H9 (cell line): ENCODE results near the gene NAT14. TPM values are rescaled to one million over a fixed set of nuclear protein-coding genes. Genes with fewer than 3 reads are reported as not detected.
A peak's percentile ranks its signal among the peaks of the same experiment; 100 is the strongest.

Experiments
- DNase-seq: peaks from one replicate; pipeline ENCODE4 v3.0.0-alpha.2; 2017
- H2AFZ ChIP-seq: one replicate; pipeline ENCODE4 v1.6.1; 2013; ENCODE audit warnings: mild to moderate bottlenecking, low read length, control low read depth, moderate library complexity
- H2AK5ac ChIP-seq: 2 replicates; pipeline ENCODE4 v1.6.1; 2013; ENCODE audit warnings: low read length, control low read depth, mixed read lengths; ENCODE audit not compliant: insufficient read length
- H2BK120ac ChIP-seq: one replicate; pipeline ENCODE4 v1.6.1; 2013; ENCODE audit warnings: low read depth, mild to moderate bottlenecking, low read length, control low read depth, inconsistent platforms; ENCODE audit not compliant: poor library complexity, severe bottlenecking
- H2BK12ac ChIP-seq: 2 replicates; pipeline ENCODE4 v1.6.1; 2013; ENCODE audit warnings: low read length, control low read depth, mixed read lengths, low read depth; ENCODE audit not compliant: insufficient read length
- H2BK15ac ChIP-seq: 2 replicates; pipeline ENCODE4 v1.6.1; 2013; ENCODE audit warnings: low read depth, low read length, control low read depth
- H2BK20ac ChIP-seq: one replicate; pipeline ENCODE4 v1.6.1; 2013; ENCODE audit warnings: low read depth, mild to moderate bottlenecking, low read length, control low read depth, inconsistent platforms; ENCODE audit not compliant: poor library complexity, severe bottlenecking
- H2BK5ac ChIP-seq: 2 replicates; pipeline ENCODE4 v1.6.1; 2013; ENCODE audit warnings: low read length, control low read depth, mixed read lengths; ENCODE audit not compliant: insufficient read length
- H3K14ac ChIP-seq: 2 replicates; pipeline ENCODE4 v1.6.1; 2013; ENCODE audit warnings: low read length, control low read depth; ENCODE audit not compliant: insufficient read depth
- H3K18ac ChIP-seq: 2 replicates; pipeline ENCODE4 v1.6.1; 2013; ENCODE audit warnings: low read depth, mild to moderate bottlenecking, mixed read lengths, low read length, control low read depth; ENCODE audit not compliant: insufficient read length
- H3K23ac ChIP-seq: 2 replicates; pipeline ENCODE4 v1.6.1; 2013; ENCODE audit warnings: low read length, control low read depth, mixed read lengths, low read depth; ENCODE audit not compliant: insufficient read length
- H3K23me2 ChIP-seq: 2 replicates; pipeline ENCODE4 v1.6.1; 2013; ENCODE audit warnings: low read depth, mild to moderate bottlenecking, mixed read lengths, low read length, control low read depth; ENCODE audit not compliant: insufficient read length, poor library complexity, severe bottlenecking
- H3K27ac ChIP-seq: 2 replicates; pipeline ENCODE4 v1.5.1; 2013; ENCODE audit warnings: low read length, control low read depth, mixed read lengths, low read depth; ENCODE audit not compliant: insufficient read length
- H3K27me3 ChIP-seq: 2 replicates; pipeline ENCODE4 v1.6.1; 2013; ENCODE audit warnings: low read length, control low read depth, inconsistent platforms; ENCODE audit not compliant: insufficient read depth
- H3K4ac ChIP-seq: 2 replicates; pipeline ENCODE4 v1.6.1; 2013; ENCODE audit warnings: low read depth, mild to moderate bottlenecking, control low read depth, inconsistent platforms, low read length, moderate library complexity
- H3K4me1 ChIP-seq: 2 replicates; pipeline ENCODE4 v1.6.1; 2013; ENCODE audit warnings: low read length, control low read depth, inconsistent platforms; ENCODE audit not compliant: insufficient read depth
- H3K4me2 ChIP-seq: 2 replicates; pipeline ENCODE4 v1.6.1; 2013; ENCODE audit warnings: low read length, control low read depth, mixed read lengths; ENCODE audit not compliant: insufficient read length, insufficient read depth
- H3K56ac ChIP-seq: 2 replicates; pipeline ENCODE4 v1.6.1; 2013; ENCODE audit warnings: low read depth, mild to moderate bottlenecking, mixed read lengths, low read length, control low read depth; ENCODE audit not compliant: insufficient read length
- H3K79me1 ChIP-seq: 2 replicates; pipeline ENCODE4 v1.6.1; 2013; ENCODE audit warnings: low read depth, mild to moderate bottlenecking, moderate library complexity, low read length, control low read depth, inconsistent platforms; ENCODE audit not compliant: insufficient read depth, poor library complexity, severe bottlenecking
- H3K79me2 ChIP-seq: 2 replicates; pipeline ENCODE4 v1.6.1; 2013; ENCODE audit warnings: low read length, control low read depth, inconsistent platforms; ENCODE audit not compliant: insufficient read depth
- H3K9ac ChIP-seq: 2 replicates; pipeline ENCODE4 v1.6.1; 2013; ENCODE audit warnings: low read length, control low read depth, mixed read lengths; ENCODE audit not compliant: insufficient read length; ENCODE audit errors: extremely low read depth
- H3K9me3 ChIP-seq: one replicate; pipeline ENCODE4 v1.6.1; 2013; ENCODE audit warnings: low read depth, low read length, inconsistent platforms; ENCODE audit not compliant: control insufficient read depth
- H3T11ph ChIP-seq: one replicate; pipeline ENCODE4 v1.6.1; 2013; ENCODE audit warnings: mild to moderate bottlenecking, low read length, control low read depth, inconsistent platforms
- H4K20me1 ChIP-seq: one replicate; pipeline ENCODE4 v1.6.1; 2013; ENCODE audit not compliant: control insufficient read depth, insufficient read length, insufficient read depth
- H4K5ac ChIP-seq: 2 replicates; pipeline ENCODE4 v1.6.1; 2013; ENCODE audit warnings: low read depth, mild to moderate bottlenecking, mixed read lengths, low read length, control low read depth; ENCODE audit not compliant: insufficient read length
- H4K8ac ChIP-seq: replicated peaks from 2 replicates; pipeline ENCODE4 v1.6.1; 2013; ENCODE audit warnings: low read length, control low read depth, mixed read lengths, low read depth; ENCODE audit not compliant: insufficient read length
- H4K91ac ChIP-seq: 2 replicates; pipeline ENCODE4 v1.6.1; 2013; ENCODE audit warnings: low read depth, mild to moderate bottlenecking, moderate library complexity, mixed read lengths, low read length, control low read depth; ENCODE audit not compliant: insufficient read length
- H3K27ac Mint-ChIP-seq, 3 experiments: 2 replicates in 2 of 3; 3 replicates in 1 of 3; pipeline ENCODE4 v1.8.0; 2020 to 2021; ENCODE audit warnings: mixed read lengths in 3 of 3, mild to moderate bottlenecking in 1 of 3, moderate library complexity in 1 of 3
- H3K27me3 Mint-ChIP-seq: 2 replicates; pipeline ENCODE4 v1.8.0; 2021; ENCODE audit warnings: low read depth, mild to moderate bottlenecking, moderate library complexity, mixed read lengths
- H3K36me3 Mint-ChIP-seq, 3 experiments: 2 replicates in 2 of 3; 3 replicates in 1 of 3; pipeline ENCODE4 v1.8.0; 2020 to 2021; ENCODE audit warnings: low read depth in 3 of 3, mixed read lengths in 3 of 3; ENCODE audit not compliant: insufficient read depth in 1 of 3
- H3K4me1 Mint-ChIP-seq, 2 experiments: 2 replicates each; pipeline ENCODE4 v1.8.0; 2020; ENCODE audit warnings: mixed read lengths in 2 of 2
- H3K4me3 Mint-ChIP-seq, 2 experiments: 2 replicates in 1 of 2; 3 replicates in 1 of 2; pipeline ENCODE4 v1.8.0; 2020 to 2021; ENCODE audit warnings: mild to moderate bottlenecking in 2 of 2, mixed read lengths in 2 of 2, moderate library complexity in 1 of 2
- H3K9me3 Mint-ChIP-seq, 2 experiments: 2 replicates in 1 of 2; 3 replicates in 1 of 2; pipeline ENCODE4 v1.8.0; 2020; ENCODE audit warnings: mild to moderate bottlenecking in 2 of 2, mixed read lengths in 2 of 2, moderate library complexity in 1 of 2
- WGBS: extraction: QIAGEN DNeasy Blood & Tissue Kit; methylation state at CpG from one replicate; pipeline ENCODE4 v1.1.7; 2013; ENCODE audit warnings: missing lambda C conversion rate, low lambda C conversion rate, mixed read lengths; ENCODE audit not compliant: insufficient read length; ENCODE audit errors: extremely low coverage; 5-methylcytosine and 5-hydroxymethylcytosine counted together
- total RNA-seq: library from RNA; stranded (reverse); gene quantifications from 2 replicates; pipeline ENCODE4 v1.2.1, GENCODE V29; 2021
- TF ChIP-seq, protein P1 (sequence below): fragments of 200-600 bp; sonication (generic); conservative IDR thresholded peaks from 3 replicates; pipeline ENCODE4 v1.8.0; 2021; ENCODE audit warnings: antibody characterized with exemption, mild to moderate bottlenecking

The NAT14 gene
- total RNA-seq, 1 experiment from 2014 or later, result 51.2 TPM

- no peak overlapping the region for H3K18ac ChIP-seq
- H3K9me3 Mint-ChIP-seq, result peaks cover 0 to 3% of the 10 kb centered on the region in 2 experiments; a peak in 1 of 5 replicates
- no peak for DNase-seq
- no peak overlapping the region for H3K4ac ChIP-seq
- H3K4me1 Mint-ChIP-seq, result peaks cover 25 to 34% of the 10 kb centered on the region in 2 experiments
- no peak overlapping the region for H3K23ac ChIP-seq
- H2BK15ac ChIP-seq, result no peak overlapping the region
- no peak overlapping the region for H3K14ac ChIP-seq
- no peak overlapping the region for H3K9ac ChIP-seq
- no peaks in the 10 kb centered on the region for H3K27me3 ChIP-seq
- no peak overlapping the region for H2AFZ ChIP-seq
- no peak overlapping the region for H3K56ac ChIP-seq
- H3K9me3 ChIP-seq, result no peaks in the 10 kb centered on the region
- H3K4me1 ChIP-seq, result peaks cover 3% of the 10 kb centered on the region; the same call in 1 of the 2 replicates
- no peak overlapping the region for H4K5ac ChIP-seq
- no peak overlapping the region for H2BK12ac ChIP-seq
- H3K27ac ChIP-seq, result no peak overlapping the region
- H4K20me1 ChIP-seq, result no peaks in the 10 kb centered on the region
- H3K27me3 Mint-ChIP-seq, result peaks cover 13% of the 10 kb centered on the region
- H3K79me1 ChIP-seq, result no peaks in the 10 kb centered on the region
- peak overlapping the region in 1 of 3 experiments; percentile 86; a peak in 2 of 7 replicates for H3K27ac Mint-ChIP-seq
- H2BK5ac ChIP-seq, result no peak overlapping the region
- TF ChIP-seq, protein P1, sequence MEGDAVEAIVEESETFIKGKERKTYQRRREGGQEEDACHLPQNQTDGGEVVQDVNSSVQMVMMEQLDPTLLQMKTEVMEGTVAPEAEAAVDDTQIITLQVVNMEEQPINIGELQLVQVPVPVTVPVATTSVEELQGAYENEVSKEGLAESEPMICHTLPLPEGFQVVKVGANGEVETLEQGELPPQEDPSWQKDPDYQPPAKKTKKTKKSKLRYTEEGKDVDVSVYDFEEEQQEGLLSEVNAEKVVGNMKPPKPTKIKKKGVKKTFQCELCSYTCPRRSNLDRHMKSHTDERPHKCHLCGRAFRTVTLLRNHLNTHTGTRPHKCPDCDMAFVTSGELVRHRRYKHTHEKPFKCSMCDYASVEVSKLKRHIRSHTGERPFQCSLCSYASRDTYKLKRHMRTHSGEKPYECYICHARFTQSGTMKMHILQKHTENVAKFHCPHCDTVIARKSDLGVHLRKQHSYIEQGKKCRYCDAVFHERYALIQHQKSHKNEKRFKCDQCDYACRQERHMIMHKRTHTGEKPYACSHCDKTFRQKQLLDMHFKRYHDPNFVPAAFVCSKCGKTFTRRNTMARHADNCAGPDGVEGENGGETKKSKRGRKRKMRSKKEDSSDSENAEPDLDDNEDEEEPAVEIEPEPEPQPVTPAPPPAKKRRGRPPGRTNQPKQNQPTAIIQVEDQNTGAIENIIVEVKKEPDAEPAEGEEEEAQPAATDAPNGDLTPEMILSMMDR, result no peak
- H3K4me3 Mint-ChIP-seq, result peak overlapping the region in 1 of 2 experiments; percentile 42; a peak in 1 of 5 replicates
- H2AK5ac ChIP-seq, result no peak overlapping the region
- no peak overlapping the region for H3T11ph ChIP-seq
- H3K36me3 Mint-ChIP-seq, result peaks cover 0 to 2% (median 1%) of the 10 kb centered on the region in 3 experiments; a peak in 4 of 7 replicates
- peaks cover 5% of the 10 kb centered on the region for H3K23me2 ChIP-seq
- WGBS, result no CpG with 5 or more reads among the region's 15 CpGs
- no peak overlapping the region for H3K4me2 ChIP-seq
- H2BK120ac ChIP-seq, result no peak overlapping the region
- H3K79me2 ChIP-seq, result 0 out of 2 replicates have a peak, but pooled peaks cover 4% of the 10 kb centered on the region
- no peak overlapping the region for H4K8ac ChIP-seq
- H2BK20ac ChIP-seq, result no peak overlapping the region
- no peak overlapping the region for H4K91ac ChIP-seq
These were observed 21.4 kb upstream of the NAT14 start for GRCh38 chr19:55463583-55464031.
